ENCODE results near the gene PCBP2. TPM values are rescaled to one million over a fixed set of nuclear protein-coding genes. Genes with fewer than 3 reads are reported as not detected.

PCBP2 gene
- total RNA-seq, 1 experiment from 2014 or later: 981 TPM

GRCh38 chr12:53500776-53501614 lies 49.1 kb downstream of the PCBP2 start, which contains the start of gene TARBP2 (continued):
- TF ChIP-seq HMGXB4 (CRISPR knock-in tag; IDR thresholded peaks at IDR 0.05): 0 out of 2 replicates have a peak, but pooled peaks have one; percentile 24
- peak; percentile 53; the same call in 1 of the 2 replicates for TF ChIP-seq SMAD4 (CRISPR knock-in tag; IDR thresholded peaks at IDR 0.05)
- 0 out of 2 replicates have a peak, but pooled peaks have one; percentile 65 for TF ChIP-seq FOXP1 (CRISPR knock-in tag; IDR thresholded peaks at IDR 0.05; ENCODE audit: borderline replicate concordance)
- TF ChIP-seq KAT7 (CRISPR knock-in tag; IDR thresholded peaks at IDR 0.05; ENCODE audit: borderline replicate concordance): 0 out of 2 replicates have a peak, but pooled peaks have one; percentile 60
- 0 out of 2 replicates have a peak, but pooled peaks have one; percentile 27 for TF ChIP-seq GABPB1 (CRISPR knock-in tag; IDR thresholded peaks at IDR 0.05)
- TF ChIP-seq IRF1 (CRISPR knock-in tag; IDR thresholded peaks at IDR 0.05): peak; percentile 48; the same call in 1 of the 2 replicates
- peak; percentile 95 for TF ChIP-seq MAX (CRISPR knock-in tag; IDR thresholded peaks at IDR 0.05)
- peak; percentile 61; the same call in 1 of the 2 replicates for TF ChIP-seq AR (CRISPR knock-in tag; IDR thresholded peaks at IDR 0.05)
- 0 out of 2 replicates have a peak, but pooled peaks have one; percentile 9 for TF ChIP-seq ZNF317 (CRISPR knock-in tag; IDR thresholded peaks at IDR 0.05; ENCODE audit: borderline replicate concordance, low read depth)
- 0 out of 2 replicates have a peak, but pooled peaks have one; percentile 48 for TF ChIP-seq USF1 (CRISPR knock-in tag; IDR thresholded peaks at IDR 0.05)
- TF ChIP-seq NFATC4 (CRISPR knock-in tag; IDR thresholded peaks at IDR 0.05): 0 out of 2 replicates have a peak, but pooled peaks have one; percentile 20
- peak; percentile 72 for TF ChIP-seq SP1 (CRISPR knock-in tag; conservative IDR thresholded peaks at IDR 0.05)
- peak; percentile 34; the same call in 1 of the 2 replicates for TF ChIP-seq SMAD3 (CRISPR knock-in tag; IDR thresholded peaks at IDR 0.05; ENCODE audit: borderline replicate concordance)
- peak; percentile 65; the same call in 1 of the 2 replicates for TF ChIP-seq ARID4B (CRISPR knock-in tag; IDR thresholded peaks at IDR 0.05; ENCODE audit: borderline replicate concordance)
- TF ChIP-seq ETV6 (CRISPR knock-in tag; IDR thresholded peaks at IDR 0.05): peak; percentile 25; the same call in 1 of the 2 replicates
- peak; percentile 30; the same call in 1 of the 2 replicates for TF ChIP-seq ZNF416 (CRISPR knock-in tag; IDR thresholded peaks at IDR 0.05)
- no peak for TF ChIP-seq ZNF263 (CRISPR knock-in tag; IDR thresholded peaks at IDR 0.05; ENCODE audit: low read depth)
- no peak for TF ChIP-seq PRRX2 (CRISPR knock-in tag; IDR thresholded peaks at IDR 0.05)
- TF ChIP-seq TEAD1 (CRISPR knock-in tag; IDR thresholded peaks at IDR 0.05): no peak
- peak; percentile 35; the same call in 1 of the 2 replicates for TF ChIP-seq CREM (CRISPR knock-in tag; IDR thresholded peaks at IDR 0.05)
- 0 out of 2 replicates have a peak, but pooled peaks have one; percentile 59 for TF ChIP-seq RELA (CRISPR knock-in tag; IDR thresholded peaks at IDR 0.05; ENCODE audit: borderline replicate concordance)
- 0 out of 2 replicates have a peak, but pooled peaks have one; percentile 9 for TF ChIP-seq FOXK1 (CRISPR knock-in tag; IDR thresholded peaks at IDR 0.05)
- no peak for TF ChIP-seq PRDM15 (CRISPR knock-in tag; IDR thresholded peaks at IDR 0.05)
